RWPE2 (cell line): Measurements from ENCODE around the gene MRTFA.

Experiments
- ATAC-seq: fragments of 200-7000 bp; cut with Tn5 transposase; 3 replicates; pipeline ENCODE4 v1.9.1; 2021; ENCODE audit warnings: low read depth
- DNase-seq: peaks from one replicate; pipeline ENCODE4 v3.0.0-alpha.2; 2020; ENCODE audit warnings: low spot score
- H3K27ac ChIP-seq: fragments of 450-650 bp; 2 replicates; pipeline ENCODE4 v1.5.1; 2017; ENCODE audit warnings: mild to moderate bottlenecking; ENCODE audit not compliant: poor library complexity, severe bottlenecking
- H3K27me3 ChIP-seq: fragments of 250-450 bp; sonication (Bioruptor Pico); 2 replicates; pipeline ENCODE4 v1.5.1; 2021; ENCODE audit warnings: mild to moderate bottlenecking, moderate library complexity; ENCODE audit not compliant: insufficient read depth, poor library complexity, severe bottlenecking
- H3K36me3 ChIP-seq: fragments of 250-450 bp; sonication (Bioruptor Pico); 2 replicates; pipeline ENCODE4 v1.5.1; 2020; ENCODE audit warnings: low read depth, mild to moderate bottlenecking, moderate library complexity
- H3K4me1 ChIP-seq: fragments of 250-450 bp; sonication (Bioruptor Pico); 2 replicates; pipeline ENCODE4 v1.5.1; 2021; ENCODE audit warnings: mild to moderate bottlenecking, moderate library complexity; ENCODE audit not compliant: insufficient read depth, poor library complexity, severe bottlenecking
- H3K4me3 ChIP-seq: fragments of 250-450 bp; sonication (Bioruptor Pico); 2 replicates; pipeline ENCODE4 v1.5.1; 2021; ENCODE audit warnings: mild to moderate bottlenecking, moderate library complexity; ENCODE audit not compliant: severe bottlenecking
- H3K9me3 ChIP-seq: fragments of 250-450 bp; sonication (Bioruptor Pico); 2 replicates; pipeline ENCODE4 v1.5.1; 2021; ENCODE audit warnings: mild to moderate bottlenecking, moderate library complexity; ENCODE audit not compliant: severe bottlenecking
- TF ChIP-seq, protein P1 (sequence below): fragments of 450-650 bp; IDR thresholded peaks from one replicate; pipeline ENCODE4 v1.5.1; 2017; ENCODE audit warnings: mild to moderate bottlenecking, moderate library complexity; ENCODE audit not compliant: poor library complexity, severe bottlenecking

Gene MRTFA

DNA sequence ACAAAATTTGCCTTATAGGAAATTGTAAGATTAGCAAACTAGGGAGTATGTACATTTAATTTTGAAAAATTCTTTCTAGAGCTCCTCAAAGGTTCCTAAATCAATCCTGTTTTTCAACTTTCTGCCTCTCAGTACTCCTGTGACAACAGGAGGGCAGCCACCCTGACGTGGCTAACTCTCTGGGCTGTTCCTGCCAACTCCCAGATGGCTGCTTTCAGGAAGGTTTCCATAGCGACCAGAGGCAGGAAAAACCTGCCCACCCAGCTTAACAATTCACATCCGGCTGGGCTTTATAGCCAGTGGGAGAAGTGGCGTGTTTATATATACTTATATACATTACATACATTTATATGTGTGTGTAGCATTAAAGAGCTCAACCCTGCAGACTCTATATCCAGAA is 239.6 kb downstream of the MRTFA start:
- no peak overlapping the region for H3K4me3 ChIP-seq
- H3K9me3 ChIP-seq: no peaks in the 10 kb centered on the region
- peaks cover 10% of the 10 kb centered on the region for H3K4me1 ChIP-seq
- DNase-seq: peak; percentile 70
- TF ChIP-seq, protein P1, sequence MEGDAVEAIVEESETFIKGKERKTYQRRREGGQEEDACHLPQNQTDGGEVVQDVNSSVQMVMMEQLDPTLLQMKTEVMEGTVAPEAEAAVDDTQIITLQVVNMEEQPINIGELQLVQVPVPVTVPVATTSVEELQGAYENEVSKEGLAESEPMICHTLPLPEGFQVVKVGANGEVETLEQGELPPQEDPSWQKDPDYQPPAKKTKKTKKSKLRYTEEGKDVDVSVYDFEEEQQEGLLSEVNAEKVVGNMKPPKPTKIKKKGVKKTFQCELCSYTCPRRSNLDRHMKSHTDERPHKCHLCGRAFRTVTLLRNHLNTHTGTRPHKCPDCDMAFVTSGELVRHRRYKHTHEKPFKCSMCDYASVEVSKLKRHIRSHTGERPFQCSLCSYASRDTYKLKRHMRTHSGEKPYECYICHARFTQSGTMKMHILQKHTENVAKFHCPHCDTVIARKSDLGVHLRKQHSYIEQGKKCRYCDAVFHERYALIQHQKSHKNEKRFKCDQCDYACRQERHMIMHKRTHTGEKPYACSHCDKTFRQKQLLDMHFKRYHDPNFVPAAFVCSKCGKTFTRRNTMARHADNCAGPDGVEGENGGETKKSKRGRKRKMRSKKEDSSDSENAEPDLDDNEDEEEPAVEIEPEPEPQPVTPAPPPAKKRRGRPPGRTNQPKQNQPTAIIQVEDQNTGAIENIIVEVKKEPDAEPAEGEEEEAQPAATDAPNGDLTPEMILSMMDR: no peak
- H3K27ac ChIP-seq: peak overlapping the region; percentile 32
- H3K36me3 ChIP-seq: peaks cover 12% of the 10 kb centered on the region; the same call in 1 of the 2 replicates
- H3K27me3 ChIP-seq: no peaks in the 10 kb centered on the region
- ATAC-seq: peak; percentile 70

DNA sequence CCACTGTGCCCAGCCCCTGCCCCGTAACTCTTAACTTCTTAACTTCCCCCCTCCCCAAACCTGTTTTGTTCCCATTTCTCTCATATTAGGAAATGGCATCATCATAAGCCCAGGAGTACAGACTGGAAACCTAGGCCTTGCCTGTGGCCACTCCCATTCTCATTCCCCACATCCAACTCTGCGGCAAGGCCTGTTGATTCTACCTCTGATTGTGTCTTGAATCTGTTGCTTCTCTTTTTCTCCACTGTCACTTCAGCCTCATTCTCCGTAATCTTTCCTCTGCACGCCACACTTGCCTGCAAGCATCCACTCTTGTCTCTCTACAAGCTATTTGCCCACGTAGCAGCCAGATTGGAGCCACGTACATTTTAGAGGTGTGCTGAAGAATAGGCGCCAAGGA is 240.9 kb downstream of the MRTFA start:
- Histone ChIP-seq H3K9me3 (no peaks in the 10 kb centered on the region), H3K36me3 (peaks cover 1% of the 10 kb centered on the region; the same call in 1 of the 2 replicates), H3K4me1 (peaks cover 10% of the 10 kb centered on the region), H3K4me3 (no peak overlapping the region), H3K27ac (peak overlapping the region; percentile 32), H3K27me3 (no peaks in the 10 kb centered on the region)
- DNase-seq (no peak), ATAC-seq (no peak)
- TF ChIP-seq, protein P1: no peak

DNA sequence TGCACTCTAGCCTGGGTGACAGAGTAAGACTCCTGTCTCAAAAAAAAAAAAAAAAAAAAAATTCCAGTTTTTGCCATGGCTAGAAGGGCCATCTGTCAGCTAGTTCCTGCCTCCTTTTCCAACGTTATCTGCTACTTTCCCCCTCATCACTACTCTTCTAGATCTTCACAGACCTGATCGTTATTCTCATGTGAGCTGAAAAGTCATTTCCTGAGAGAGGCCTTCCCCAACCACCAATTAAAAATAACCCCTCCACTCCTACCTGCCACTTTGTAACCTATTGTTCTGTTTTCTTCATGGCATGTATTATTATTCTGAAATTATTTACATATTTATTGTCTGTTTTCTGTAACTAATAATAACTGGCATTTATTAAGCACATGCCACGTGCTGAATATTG is 241.9 kb downstream of the MRTFA start:
- ATAC-seq (no peak), DNase-seq (no peak)
- no peaks in the 10 kb centered on the region for H3K36me3 ChIP-seq
- no peak overlapping the region for H3K4me3 ChIP-seq
- TF ChIP-seq, protein P1: no peak
- H3K27ac ChIP-seq: no peak overlapping the region
- no peaks in the 10 kb centered on the region for H3K9me3 ChIP-seq
- H3K27me3 ChIP-seq: no peaks in the 10 kb centered on the region
- peaks cover 10% of the 10 kb centered on the region for H3K4me1 ChIP-seq

DNA sequence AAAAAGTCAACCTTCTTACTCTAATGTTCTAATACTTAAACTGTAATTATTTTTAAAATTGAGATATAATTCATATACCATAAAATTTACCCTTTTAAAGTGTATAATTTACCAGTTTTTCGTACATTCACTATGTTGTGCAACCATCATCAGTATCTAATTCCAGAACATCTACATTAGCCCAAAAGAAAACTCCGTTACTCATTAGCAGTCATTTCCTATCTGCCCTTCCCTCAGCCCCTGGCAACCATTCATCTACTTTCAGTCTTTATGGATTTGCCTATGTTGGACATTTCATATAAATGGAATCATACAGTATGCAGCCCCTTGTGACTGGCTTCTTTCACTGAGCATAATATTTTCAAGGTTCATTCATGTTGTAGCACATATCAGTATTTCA is 243.9 kb downstream of the MRTFA start:
- DNase-seq (no peak), ATAC-seq (no peak)
- Histone ChIP-seq H3K4me1 (peaks cover 14% of the 10 kb centered on the region), H3K9me3 (no peaks in the 10 kb centered on the region), H3K27me3 (no peaks in the 10 kb centered on the region), H3K27ac (no peak overlapping the region), H3K36me3 (no peaks in the 10 kb centered on the region), H3K4me3 (no peak overlapping the region)
- TF ChIP-seq, protein P1: no peak

DNA sequence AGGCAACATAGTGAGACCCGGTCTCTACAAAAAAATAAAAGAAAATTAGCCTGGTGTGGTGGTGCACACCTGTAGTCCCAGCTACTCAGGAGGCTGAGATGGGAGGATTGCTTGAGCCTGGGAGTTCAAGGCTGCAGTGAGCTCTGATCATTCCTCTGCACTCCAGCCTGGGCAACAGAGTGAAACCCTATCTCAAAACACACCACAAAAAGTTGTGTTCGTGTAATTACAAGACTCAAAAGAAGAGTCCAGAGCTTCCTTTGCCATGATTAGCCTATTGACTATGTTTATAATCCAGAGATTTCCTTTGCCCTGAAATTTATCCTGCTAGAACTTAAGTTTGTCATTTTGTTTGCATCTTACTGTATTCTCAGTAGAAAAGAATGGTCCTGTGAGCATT is 245.1 kb downstream of the MRTFA start:
- Histone ChIP-seq H3K4me3 (no peak overlapping the region), H3K27ac (no peak overlapping the region), H3K9me3 (no peaks in the 10 kb centered on the region), H3K36me3 (no peaks in the 10 kb centered on the region), H3K27me3 (no peaks in the 10 kb centered on the region), H3K4me1 (peaks cover 10% of the 10 kb centered on the region)
- TF ChIP-seq, protein P1: no peak
- no peak for ATAC-seq
- DNase-seq: no peak
